Kidney epithelial cell (primary cell): Measurements from ENCODE around the gene RFX3. TPM values are rescaled to one million over a fixed set of nuclear protein-coding genes. Genes with fewer than 3 reads are reported as not detected.

Experiments
- DNase-seq: peaks from one replicate; pipeline ENCODE4 v3.0.0-alpha.2; 2010; ENCODE audit warnings: low read depth
- H3K27me3 ChIP-seq: 2 replicates; pipeline ENCODE4 v1.6.0; 2011; ENCODE audit warnings: low read length; ENCODE audit not compliant: control insufficient read depth, insufficient read depth
- H3K36me3 ChIP-seq: 2 replicates; pipeline ENCODE4 v1.5.1; 2011; ENCODE audit warnings: low read length; ENCODE audit not compliant: control insufficient read depth, insufficient read depth
- H3K4me3 ChIP-seq: 2 replicates; pipeline ENCODE4 v1.5.1; 2011; ENCODE audit warnings: low read depth, mild to moderate bottlenecking, control low read depth, low read length
- CTCF ChIP-seq: IDR thresholded peaks from 2 replicates; pipeline ENCODE4 v1.5.1; 2011; ENCODE audit warnings: mild to moderate bottlenecking, moderate library complexity, low read length, control low read depth, inconsistent platforms; ENCODE audit not compliant: insufficient read depth, poor library complexity, severe bottlenecking
- total RNA-seq: library from RNA; depleted of rRNA; stranded (reverse); fragments of >200 nt; gene quantifications from 2 replicates; pipeline ENCODE4 v1.2.3, GENCODE V29; 2015

The RFX3 gene
- total RNA-seq, 1 donor from 2014 or later: 5.6 TPM

DNA sequence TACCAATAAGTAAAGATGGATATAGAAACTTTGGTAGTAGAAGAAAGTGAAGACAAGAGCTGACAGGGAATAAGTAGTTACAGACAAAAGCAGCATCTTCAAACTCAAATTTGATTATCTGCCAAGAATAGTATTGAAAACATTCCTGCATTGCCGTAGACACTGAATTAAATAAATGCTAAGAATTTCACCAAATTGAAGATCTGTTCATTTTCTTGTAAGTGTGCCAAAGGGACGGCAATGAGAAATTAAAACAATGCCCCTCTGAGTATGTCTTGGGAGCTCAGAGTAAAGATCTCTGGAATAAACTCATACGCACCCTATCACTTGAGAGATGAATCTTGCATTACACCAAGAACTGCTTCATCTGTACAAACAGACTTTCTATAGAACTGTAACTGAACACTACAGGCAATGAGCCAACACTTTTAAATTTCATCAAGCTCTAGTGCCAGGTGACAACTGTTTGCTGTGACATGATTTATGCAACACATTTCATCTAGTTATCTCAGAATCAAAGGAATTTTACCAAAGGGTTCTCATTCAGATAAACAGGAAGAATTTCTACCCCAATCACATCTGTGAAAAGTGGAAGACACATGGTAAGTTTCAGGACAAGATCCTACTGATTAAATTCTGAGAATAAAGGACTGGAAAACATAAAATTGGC, 66.9 kb downstream of the RFX3 start:
- Histone ChIP-seq H3K4me3 (no peak overlapping the region), H3K36me3 (no peaks in the 10 kb centered on the region), H3K27me3 (no peaks in the 10 kb centered on the region)
- DNase-seq: no peak
- no peak for TF ChIP-seq CTCF

DNA sequence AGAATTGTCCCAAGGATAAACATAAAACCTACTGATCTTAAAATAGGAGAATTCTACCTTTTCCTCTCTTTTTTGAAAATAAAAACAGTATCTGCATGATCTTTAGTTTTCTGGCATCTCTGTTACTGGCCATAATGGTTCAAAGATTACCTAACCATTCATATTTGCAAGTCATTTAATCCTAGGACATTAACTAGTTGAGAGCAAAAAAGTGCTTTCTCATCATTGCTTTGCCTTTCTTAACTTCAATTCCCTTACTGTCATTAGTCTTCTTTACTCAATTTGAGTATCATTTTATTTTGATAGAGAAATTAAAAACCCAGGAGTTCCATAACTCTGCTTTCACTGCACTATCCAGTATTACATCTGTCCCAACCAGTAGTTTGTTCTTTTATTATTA, 68.6 kb downstream of the RFX3 start:
- H3K4me3 ChIP-seq: no peak overlapping the region
- no peaks in the 10 kb centered on the region for H3K36me3 ChIP-seq
- TF ChIP-seq CTCF: no peak
- no peaks in the 10 kb centered on the region for H3K27me3 ChIP-seq
- DNase-seq: no peak

DNA sequence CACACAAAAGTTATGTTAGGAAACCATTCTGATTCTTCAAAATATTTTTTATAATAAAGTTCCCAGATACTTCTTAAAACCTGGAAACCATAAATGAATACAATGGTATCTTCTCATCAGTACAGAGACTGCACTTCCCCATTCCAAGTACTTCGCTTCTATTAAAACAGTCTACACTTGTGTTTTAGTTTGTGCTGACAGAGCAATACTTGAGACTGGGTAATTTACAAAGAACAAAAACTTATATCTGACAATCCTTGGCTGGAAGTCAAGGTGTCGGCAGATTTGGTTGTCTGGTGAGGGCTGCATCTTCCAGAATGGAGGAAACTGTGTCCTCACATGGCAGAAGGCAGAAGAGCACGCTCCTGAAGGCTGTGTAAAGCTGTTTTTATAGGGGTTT, 70.1 kb downstream of the RFX3 start:
- Histone ChIP-seq H3K36me3 (no peaks in the 10 kb centered on the region), H3K4me3 (no peak overlapping the region), H3K27me3 (no peaks in the 10 kb centered on the region)
- no peak for TF ChIP-seq CTCF
- no peak for DNase-seq

GRCh38 chr9:3455094-3455493, 70.7 kb downstream of the RFX3 start:
- no peak for TF ChIP-seq CTCF
- Histone ChIP-seq H3K4me3 (no peak overlapping the region), H3K36me3 (no peaks in the 10 kb centered on the region), H3K27me3 (no peaks in the 10 kb centered on the region)
- DNase-seq: no peak

GRCh38 chr9:3451956-3452355, 73.8 kb downstream of the RFX3 start:
- H3K4me3 ChIP-seq: no peak overlapping the region
- no peaks in the 10 kb centered on the region for H3K36me3 ChIP-seq
- no peak for TF ChIP-seq CTCF
- H3K27me3 ChIP-seq: no peaks in the 10 kb centered on the region
- no peak for DNase-seq

DNA sequence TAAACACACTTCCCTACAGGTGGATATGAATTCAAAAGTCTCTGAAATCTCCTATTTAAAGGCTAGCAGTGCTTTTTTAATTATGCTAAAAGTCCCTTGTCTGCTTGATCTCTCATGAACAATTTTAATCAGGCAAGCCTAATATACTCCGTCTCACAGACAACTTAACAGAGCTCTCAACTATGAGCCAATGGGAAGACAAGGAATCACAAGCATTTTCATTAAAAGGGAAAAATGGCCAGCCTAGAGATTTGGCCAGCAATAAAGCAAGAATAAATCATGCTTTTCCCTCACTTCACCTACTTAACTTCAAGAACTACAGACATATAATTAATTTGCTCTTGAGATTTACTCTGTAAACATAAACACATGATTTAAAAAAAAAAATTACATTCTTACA, 78.0 kb downstream of the RFX3 start:
- no peak for DNase-seq
- Histone ChIP-seq H3K4me3 (no peak overlapping the region), H3K36me3 (no peaks in the 10 kb centered on the region), H3K27me3 (no peaks in the 10 kb centered on the region)
- no peak for TF ChIP-seq CTCF
